H9 (cell line): ENCODE measurements around the gene HYAL1. TPM values are rescaled to one million over a fixed set of nuclear protein-coding genes. Genes with fewer than 3 reads are reported as not detected.

Source experiments
- DNase-seq: peaks from one replicate; pipeline ENCODE4 v3.0.0-alpha.2; 2017
- H2AFZ ChIP-seq: one replicate; pipeline ENCODE4 v1.6.1; 2013; ENCODE audit warnings: mild to moderate bottlenecking, low read length, control low read depth, moderate library complexity
- H2AK5ac ChIP-seq: 2 replicates; pipeline ENCODE4 v1.6.1; 2013; ENCODE audit warnings: low read length, control low read depth, mixed read lengths; ENCODE audit not compliant: insufficient read length
- H2BK120ac ChIP-seq: one replicate; pipeline ENCODE4 v1.6.1; 2013; ENCODE audit warnings: low read depth, mild to moderate bottlenecking, low read length, control low read depth, inconsistent platforms; ENCODE audit not compliant: poor library complexity, severe bottlenecking
- H2BK12ac ChIP-seq: 2 replicates; pipeline ENCODE4 v1.6.1; 2013; ENCODE audit warnings: low read length, control low read depth, mixed read lengths, low read depth; ENCODE audit not compliant: insufficient read length
- H2BK15ac ChIP-seq: 2 replicates; pipeline ENCODE4 v1.6.1; 2013; ENCODE audit warnings: low read depth, low read length, control low read depth
- H2BK20ac ChIP-seq: one replicate; pipeline ENCODE4 v1.6.1; 2013; ENCODE audit warnings: low read depth, mild to moderate bottlenecking, low read length, control low read depth, inconsistent platforms; ENCODE audit not compliant: poor library complexity, severe bottlenecking
- H2BK5ac ChIP-seq: 2 replicates; pipeline ENCODE4 v1.6.1; 2013; ENCODE audit warnings: low read length, control low read depth, mixed read lengths; ENCODE audit not compliant: insufficient read length
- H3K14ac ChIP-seq: 2 replicates; pipeline ENCODE4 v1.6.1; 2013; ENCODE audit warnings: low read length, control low read depth; ENCODE audit not compliant: insufficient read depth
- H3K18ac ChIP-seq: 2 replicates; pipeline ENCODE4 v1.6.1; 2013; ENCODE audit warnings: low read depth, mild to moderate bottlenecking, mixed read lengths, low read length, control low read depth; ENCODE audit not compliant: insufficient read length
- H3K23ac ChIP-seq: 2 replicates; pipeline ENCODE4 v1.6.1; 2013; ENCODE audit warnings: low read length, control low read depth, mixed read lengths, low read depth; ENCODE audit not compliant: insufficient read length
- H3K23me2 ChIP-seq: 2 replicates; pipeline ENCODE4 v1.6.1; 2013; ENCODE audit warnings: low read depth, mild to moderate bottlenecking, mixed read lengths, low read length, control low read depth; ENCODE audit not compliant: insufficient read length, poor library complexity, severe bottlenecking
- H3K27ac ChIP-seq: 2 replicates; pipeline ENCODE4 v1.5.1; 2013; ENCODE audit warnings: low read length, control low read depth, mixed read lengths, low read depth; ENCODE audit not compliant: insufficient read length
- H3K27me3 ChIP-seq: 2 replicates; pipeline ENCODE4 v1.6.1; 2013; ENCODE audit warnings: low read length, control low read depth, inconsistent platforms; ENCODE audit not compliant: insufficient read depth
- H3K4ac ChIP-seq: 2 replicates; pipeline ENCODE4 v1.6.1; 2013; ENCODE audit warnings: low read depth, mild to moderate bottlenecking, control low read depth, inconsistent platforms, low read length, moderate library complexity
- H3K4me1 ChIP-seq: 2 replicates; pipeline ENCODE4 v1.6.1; 2013; ENCODE audit warnings: low read length, control low read depth, inconsistent platforms; ENCODE audit not compliant: insufficient read depth
- H3K4me2 ChIP-seq: 2 replicates; pipeline ENCODE4 v1.6.1; 2013; ENCODE audit warnings: low read length, control low read depth, mixed read lengths; ENCODE audit not compliant: insufficient read length, insufficient read depth
- H3K56ac ChIP-seq: 2 replicates; pipeline ENCODE4 v1.6.1; 2013; ENCODE audit warnings: low read depth, mild to moderate bottlenecking, mixed read lengths, low read length, control low read depth; ENCODE audit not compliant: insufficient read length
- H3K79me1 ChIP-seq: 2 replicates; pipeline ENCODE4 v1.6.1; 2013; ENCODE audit warnings: low read depth, mild to moderate bottlenecking, moderate library complexity, low read length, control low read depth, inconsistent platforms; ENCODE audit not compliant: insufficient read depth, poor library complexity, severe bottlenecking
- H3K79me2 ChIP-seq: 2 replicates; pipeline ENCODE4 v1.6.1; 2013; ENCODE audit warnings: low read length, control low read depth, inconsistent platforms; ENCODE audit not compliant: insufficient read depth
- H3K9ac ChIP-seq: 2 replicates; pipeline ENCODE4 v1.6.1; 2013; ENCODE audit warnings: low read length, control low read depth, mixed read lengths; ENCODE audit not compliant: insufficient read length; ENCODE audit errors: extremely low read depth
- H3K9me3 ChIP-seq: one replicate; pipeline ENCODE4 v1.6.1; 2013; ENCODE audit warnings: low read depth, low read length, inconsistent platforms; ENCODE audit not compliant: control insufficient read depth
- H3T11ph ChIP-seq: one replicate; pipeline ENCODE4 v1.6.1; 2013; ENCODE audit warnings: mild to moderate bottlenecking, low read length, control low read depth, inconsistent platforms
- H4K20me1 ChIP-seq: one replicate; pipeline ENCODE4 v1.6.1; 2013; ENCODE audit not compliant: control insufficient read depth, insufficient read length, insufficient read depth
- H4K5ac ChIP-seq: 2 replicates; pipeline ENCODE4 v1.6.1; 2013; ENCODE audit warnings: low read depth, mild to moderate bottlenecking, mixed read lengths, low read length, control low read depth; ENCODE audit not compliant: insufficient read length
- H4K8ac ChIP-seq: replicated peaks from 2 replicates; pipeline ENCODE4 v1.6.1; 2013; ENCODE audit warnings: low read length, control low read depth, mixed read lengths, low read depth; ENCODE audit not compliant: insufficient read length
- H4K91ac ChIP-seq: 2 replicates; pipeline ENCODE4 v1.6.1; 2013; ENCODE audit warnings: low read depth, mild to moderate bottlenecking, moderate library complexity, mixed read lengths, low read length, control low read depth; ENCODE audit not compliant: insufficient read length
- H3K27ac Mint-ChIP-seq, 3 experiments: 2 replicates in 2 of 3; 3 replicates in 1 of 3; pipeline ENCODE4 v1.8.0; 2020 to 2021; ENCODE audit warnings: mixed read lengths in 3 of 3, mild to moderate bottlenecking in 1 of 3, moderate library complexity in 1 of 3
- H3K27me3 Mint-ChIP-seq: 2 replicates; pipeline ENCODE4 v1.8.0; 2021; ENCODE audit warnings: low read depth, mild to moderate bottlenecking, moderate library complexity, mixed read lengths
- H3K36me3 Mint-ChIP-seq, 3 experiments: 2 replicates in 2 of 3; 3 replicates in 1 of 3; pipeline ENCODE4 v1.8.0; 2020 to 2021; ENCODE audit warnings: low read depth in 3 of 3, mixed read lengths in 3 of 3; ENCODE audit not compliant: insufficient read depth in 1 of 3
- H3K4me1 Mint-ChIP-seq, 2 experiments: 2 replicates each; pipeline ENCODE4 v1.8.0; 2020; ENCODE audit warnings: mixed read lengths in 2 of 2
- H3K4me3 Mint-ChIP-seq, 2 experiments: 2 replicates in 1 of 2; 3 replicates in 1 of 2; pipeline ENCODE4 v1.8.0; 2020 to 2021; ENCODE audit warnings: mild to moderate bottlenecking in 2 of 2, mixed read lengths in 2 of 2, moderate library complexity in 1 of 2
- H3K9me3 Mint-ChIP-seq, 2 experiments: 2 replicates in 1 of 2; 3 replicates in 1 of 2; pipeline ENCODE4 v1.8.0; 2020; ENCODE audit warnings: mild to moderate bottlenecking in 2 of 2, mixed read lengths in 2 of 2, moderate library complexity in 1 of 2
- CTCF ChIP-seq: fragments of 200-600 bp; sonication (generic); conservative IDR thresholded peaks from 3 replicates; pipeline ENCODE4 v1.8.0; 2021; ENCODE audit warnings: antibody characterized with exemption, mild to moderate bottlenecking
- WGBS: extraction: QIAGEN DNeasy Blood & Tissue Kit; methylation state at CpG from one replicate; pipeline ENCODE4 v1.1.7; 2013; ENCODE audit warnings: missing lambda C conversion rate, low lambda C conversion rate, mixed read lengths; ENCODE audit not compliant: insufficient read length; ENCODE audit errors: extremely low coverage; 5-methylcytosine and 5-hydroxymethylcytosine counted together
- total RNA-seq: library from RNA; stranded (reverse); gene quantifications from 2 replicates; pipeline ENCODE4 v1.2.1, GENCODE V29; 2021

The HYAL1 gene
- total RNA-seq, 1 experiment from 2014 or later, result 2.0 TPM

DNA sequence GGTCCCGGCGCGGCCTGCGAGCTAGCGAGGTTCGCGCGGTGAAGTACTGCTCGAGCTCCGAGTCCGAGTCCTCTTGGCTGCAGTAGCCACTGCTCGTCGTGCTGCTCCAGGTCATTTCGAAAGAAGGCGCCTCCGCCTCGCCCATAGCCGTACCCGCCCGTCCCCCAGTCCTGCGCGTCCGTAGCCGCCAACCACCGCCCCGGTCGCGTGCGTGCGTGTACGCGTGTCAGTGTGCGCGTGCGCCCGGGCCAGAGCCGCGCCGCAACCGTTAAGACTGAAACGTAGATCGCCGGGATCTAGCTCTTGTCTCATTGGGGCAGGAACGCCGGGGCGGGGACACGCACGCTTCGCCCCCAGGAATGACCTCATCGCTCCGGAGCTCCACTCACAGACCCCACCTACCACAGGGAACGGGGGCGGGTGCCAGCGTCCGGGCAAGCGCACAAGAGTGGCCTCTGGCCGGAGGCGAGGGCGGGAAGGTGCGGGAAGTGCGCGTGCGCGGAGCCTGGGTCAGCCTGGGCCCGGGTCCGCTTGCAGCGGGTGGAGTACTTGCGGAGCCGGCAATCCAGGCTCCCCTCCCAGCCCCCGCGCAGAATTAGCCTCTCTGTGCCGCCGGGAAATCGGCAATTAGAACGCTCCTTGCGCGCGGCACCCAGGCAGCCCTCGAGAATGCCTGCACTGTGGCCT, 33.9 kb upstream of the HYAL1 start:
- Histone ChIP-seq H2BK20ac (no peak overlapping the region), H3K4ac (no peak overlapping the region), H3K4me2 (peak overlapping the region; percentile 69), H3K27ac (no peak overlapping the region), H2AFZ (no peak overlapping the region), H2BK120ac (no peak overlapping the region), H4K91ac (no peak overlapping the region), H4K5ac (no peak overlapping the region), H4K20me1 (no peaks in the 10 kb centered on the region), H3K27me3 (peaks cover 13% of the 10 kb centered on the region; the same call in 1 of the 2 replicates), H2BK12ac (no peak overlapping the region), H2AK5ac (no peak overlapping the region), H3K56ac (no peak overlapping the region), H2BK15ac (no peak overlapping the region), H3K9ac (peak overlapping the region; percentile 54), H3K14ac (peak overlapping the region; percentile 88), H3K79me1 (no peaks in the 10 kb centered on the region), H3K18ac (peak overlapping the region; percentile 44), H3K23ac (no peak overlapping the region), H3K4me1 (no peaks in the 10 kb centered on the region; the same call in 1 of the 2 replicates), H3K79me2 (peaks cover 5% of the 10 kb centered on the region; the same call in 1 of the 2 replicates), H4K8ac (no peak overlapping the region), H3T11ph (no peak overlapping the region), H3K9me3 (no peaks in the 10 kb centered on the region), H3K23me2 (peaks cover 24% of the 10 kb centered on the region), H2BK5ac (no peak overlapping the region)
- peaks cover 0 to 16% (median 15%) of the 10 kb centered on the region in 3 experiments; a peak in 6 of 7 replicates for H3K36me3 Mint-ChIP-seq
- peak overlapping the region; percentile 87 to 92 for H3K4me3 Mint-ChIP-seq
- H3K4me1 Mint-ChIP-seq, result peaks cover 29 to 44% of the 10 kb centered on the region in 2 experiments
- peak; percentile 99 for DNase-seq
- TF ChIP-seq CTCF, result no peak
- no CpG with 5 or more reads among the region's 79 CpGs for WGBS
- H3K9me3 Mint-ChIP-seq, result no peaks in the 10 kb centered on the region; a peak in 1 of 5 replicates
- H3K27ac Mint-ChIP-seq, result peak overlapping the region; percentile 97 to 99 (median 98)
- H3K27me3 Mint-ChIP-seq, result peaks cover 43% of the 10 kb centered on the region
